Activated T-cell treated with anti-CD3 and anti-CD28 coated beads, Interleukin-2, amount 50 U/mL, for 48 hours (primary cell): ENCODE results near the gene CLDN22.
A peak's percentile ranks its signal among the peaks of the same experiment; 100 is the strongest.

ENCODE experiments used
- DNase-seq, 2 experiments: peaks; one replicate each; pipeline ENCODE4 v3.0.0-alpha.2; 2020

The CLDN22 gene

DNA sequence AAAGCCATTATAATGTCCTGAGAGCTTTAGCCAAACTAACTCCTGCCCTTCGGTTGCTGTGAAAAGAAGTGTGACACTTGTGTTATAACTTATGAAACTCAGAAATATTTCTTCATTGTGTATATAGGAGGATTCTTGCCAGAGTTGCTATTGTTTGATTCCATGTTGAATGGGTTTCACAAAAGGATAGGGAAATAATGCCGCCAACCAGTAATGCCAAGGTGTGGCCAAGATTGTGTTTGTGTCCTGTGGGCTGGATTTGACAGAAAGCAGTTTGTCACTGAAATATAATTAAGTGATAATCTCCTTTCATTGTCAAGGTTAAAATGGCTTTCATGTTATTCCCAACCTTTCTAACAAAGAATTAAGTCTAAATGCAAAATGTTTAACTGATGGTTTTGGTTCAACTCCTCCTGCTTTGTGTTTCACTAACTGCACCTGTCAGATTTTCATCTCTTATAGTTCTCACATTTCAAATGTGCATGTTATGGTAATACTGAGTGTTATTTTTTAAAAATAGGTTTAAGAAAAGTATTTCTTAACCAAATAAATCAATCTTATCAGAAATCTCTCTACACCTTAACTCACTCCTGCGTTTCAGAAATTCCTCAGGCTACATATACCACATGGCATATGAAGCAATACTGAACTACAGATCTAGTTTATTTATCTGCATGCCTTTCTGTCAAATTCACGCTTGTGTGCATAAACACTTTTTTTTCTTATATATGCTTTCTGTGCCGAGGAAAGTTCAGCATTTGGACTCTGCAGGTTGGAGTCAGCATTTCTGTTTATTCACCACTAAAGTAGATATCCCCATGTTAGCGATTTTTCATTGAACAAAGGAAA lies at the start of gene CLDN22:
TSS of gene CLDN22 (minus strand) at position 66 of the 849 bp plus-strand sequence. CDS start at position 8, 58 bp downstream.
- no peak for DNase-seq

DNA sequence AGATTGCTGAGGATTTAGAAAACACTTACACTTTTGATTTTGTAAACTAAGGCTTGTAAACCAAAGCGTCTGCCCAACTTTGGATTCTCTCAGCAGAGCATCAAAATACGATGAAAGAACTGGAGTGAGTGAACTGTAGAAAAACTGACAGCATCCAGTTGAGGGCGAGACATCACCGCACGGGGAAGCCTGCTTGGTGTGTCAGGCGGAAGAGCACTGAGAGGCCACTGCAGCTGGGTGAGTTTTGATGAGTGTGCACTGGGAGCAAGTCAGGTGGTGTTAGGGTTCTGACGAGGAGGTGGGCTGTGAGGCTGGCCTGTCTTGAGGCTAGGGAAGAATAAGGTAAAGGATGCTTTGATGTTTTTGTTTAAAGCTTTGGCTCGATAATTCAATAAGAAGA lies 49.0 kb upstream of the CLDN22 start:
- DNase-seq = no peak

DNA sequence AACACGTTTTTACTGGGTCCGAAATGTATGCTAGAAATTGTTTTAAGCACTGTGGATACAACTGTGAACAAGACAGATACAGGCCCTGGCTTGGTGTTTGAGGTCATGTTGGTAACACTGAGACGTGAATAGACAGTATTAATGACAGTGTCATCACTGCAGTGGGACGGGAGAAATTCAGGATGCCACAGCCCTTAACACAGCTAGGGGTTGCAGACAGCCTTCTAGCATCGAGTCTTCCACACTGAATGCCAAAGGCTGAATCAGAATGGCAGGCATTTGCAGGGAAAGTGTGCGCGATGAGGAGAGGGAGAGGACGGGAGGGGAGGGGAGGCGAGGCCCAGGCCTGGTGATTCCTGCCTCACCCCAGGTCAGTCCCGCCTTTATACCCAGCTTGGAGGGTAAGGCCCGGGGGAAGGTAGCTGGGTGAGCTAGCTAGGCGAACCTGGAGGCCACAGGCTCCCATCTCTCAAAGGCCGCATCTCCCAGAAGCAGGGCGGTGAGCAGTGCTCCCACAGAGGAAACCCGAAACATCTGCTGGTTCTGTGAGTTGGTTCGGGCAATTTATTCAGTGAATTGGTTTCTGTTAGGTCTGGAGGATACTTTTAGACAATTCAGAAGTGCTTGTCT lies 46.2 kb upstream of the CLDN22 start:
- DNase-seq = no peak

DNA sequence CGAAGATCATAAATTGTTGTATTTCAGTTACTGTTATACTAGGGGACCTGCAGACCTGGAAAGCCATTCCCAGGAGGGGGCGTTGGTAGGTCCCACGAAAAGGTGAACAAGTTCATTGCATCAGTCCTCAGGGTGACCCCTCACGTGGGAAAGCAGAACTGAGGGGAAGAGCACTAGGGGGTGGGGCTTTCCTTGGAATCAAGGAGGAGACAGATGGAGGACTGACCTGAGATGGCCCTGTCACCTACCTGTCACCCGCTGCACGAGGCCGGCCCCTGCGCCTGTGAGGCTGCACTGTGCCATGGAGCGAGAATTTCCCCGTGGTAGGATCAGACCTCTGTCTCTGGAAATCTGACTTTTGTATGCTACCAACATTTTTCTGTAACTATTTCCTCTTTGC lies 43.9 kb upstream of the CLDN22 start:
- no peak for DNase-seq

DNA sequence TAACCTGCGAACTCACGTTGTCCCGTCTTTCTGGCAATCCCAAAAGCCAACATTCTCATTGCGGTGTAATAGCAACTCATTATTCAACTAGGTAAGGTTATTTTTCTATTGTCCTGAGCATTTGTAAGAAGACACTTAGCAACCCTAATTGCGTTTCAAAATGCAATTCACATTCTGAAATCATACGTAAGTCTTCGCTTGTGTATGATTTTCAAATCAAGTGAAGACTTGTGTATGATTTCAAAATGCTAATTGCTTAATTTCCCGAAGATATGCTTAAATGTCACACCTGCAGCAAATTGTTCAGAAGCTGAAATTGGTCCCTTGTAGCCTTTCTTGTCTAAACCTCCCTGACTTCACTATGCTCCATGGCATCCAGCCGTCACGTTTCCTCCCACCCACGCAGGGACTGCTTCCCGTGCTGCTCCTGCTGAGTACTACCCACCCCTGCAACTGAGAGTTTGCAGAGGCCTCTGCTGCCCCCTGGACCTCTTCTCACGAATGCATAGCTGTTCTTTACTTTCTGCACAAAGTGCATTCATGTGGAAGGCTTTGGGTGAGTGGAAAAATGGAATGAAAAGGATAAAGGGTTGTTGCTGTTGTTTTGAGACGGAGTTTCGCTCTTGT lies 43.0 kb upstream of the CLDN22 start:
- DNase-seq = no peak

DNA sequence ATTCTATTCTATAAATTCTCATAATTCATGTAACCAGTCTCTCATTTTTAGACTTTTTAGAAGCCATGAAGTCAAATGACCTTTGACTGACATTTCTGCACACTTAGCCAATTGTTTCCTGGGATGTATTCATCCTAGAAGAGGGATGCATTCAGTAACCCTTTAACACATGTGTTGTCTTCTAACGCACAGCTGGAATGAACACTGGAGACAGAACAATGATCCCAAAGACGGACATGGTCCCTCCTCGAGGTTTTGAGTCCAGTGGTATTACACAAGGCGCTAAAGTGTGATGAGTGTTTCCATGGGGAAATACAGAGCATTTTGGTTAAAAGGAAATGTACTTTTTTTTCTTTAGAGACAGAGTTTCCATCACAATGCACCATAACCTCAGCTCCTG lies 42.0 kb upstream of the CLDN22 start:
- no peak for DNase-seq

DNA sequence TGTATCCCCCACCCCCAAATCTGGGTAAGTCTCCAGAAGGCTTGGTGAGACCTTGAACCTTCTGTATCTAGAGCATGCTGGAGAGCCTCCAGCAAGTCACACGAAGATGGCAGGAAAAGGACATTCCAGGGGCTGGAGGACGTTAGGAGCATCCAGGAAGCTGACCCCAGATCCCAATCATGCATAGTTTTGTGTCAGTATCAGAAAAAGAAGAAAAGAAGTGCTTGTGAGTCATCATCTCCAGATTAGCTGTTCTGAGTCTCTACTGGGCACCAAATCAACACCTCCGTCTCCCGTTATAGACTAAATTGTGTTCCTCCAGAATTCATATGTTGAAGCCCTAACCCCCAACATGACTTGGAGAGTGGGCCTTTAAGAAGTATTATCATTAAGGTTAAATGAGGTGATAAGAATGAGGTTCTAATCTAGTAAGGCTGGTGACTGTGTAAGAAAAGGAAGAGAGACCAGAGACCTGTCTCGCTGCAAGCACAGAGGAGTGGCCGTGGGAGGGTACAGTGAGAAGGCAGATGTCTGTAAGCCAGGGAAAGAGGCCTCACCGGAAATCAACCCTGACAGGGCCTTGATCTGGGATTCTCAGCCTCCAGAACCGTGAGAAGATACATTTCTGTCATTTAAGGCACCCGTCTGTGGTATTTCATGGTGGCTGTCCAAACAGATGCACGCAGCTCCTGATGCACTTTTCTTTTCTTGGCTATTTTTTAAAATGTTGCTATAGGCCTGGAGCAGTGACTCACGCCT lies 40.3 kb upstream of the CLDN22 start:
- no peak for DNase-seq

DNA sequence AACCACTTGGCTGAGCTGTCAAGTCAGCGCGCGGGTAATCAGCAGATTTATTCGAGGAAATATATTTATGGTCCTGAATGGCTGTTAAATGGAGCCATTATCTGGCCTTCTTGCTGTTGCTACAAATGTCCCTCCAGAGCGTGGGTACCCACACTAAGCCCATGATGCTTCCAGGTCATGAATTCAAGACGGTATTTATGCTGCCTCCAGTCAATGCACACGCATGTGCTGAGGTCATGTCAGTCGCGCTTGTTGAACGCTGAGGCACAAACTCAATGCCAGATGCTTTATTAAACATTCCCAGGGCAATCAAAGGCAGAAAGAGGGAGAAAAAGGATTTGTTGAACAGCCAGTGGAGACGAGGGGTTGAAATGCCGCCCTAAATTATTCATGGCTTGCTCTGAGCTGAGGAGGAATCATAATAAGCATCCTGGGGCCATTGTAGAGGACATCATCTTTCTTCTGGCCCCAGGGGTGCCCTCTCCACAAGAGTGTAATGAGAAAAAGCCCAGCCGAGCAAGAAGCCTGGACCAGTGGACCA lies 38.2 kb upstream of the CLDN22 start:
- no peak for DNase-seq

DNA sequence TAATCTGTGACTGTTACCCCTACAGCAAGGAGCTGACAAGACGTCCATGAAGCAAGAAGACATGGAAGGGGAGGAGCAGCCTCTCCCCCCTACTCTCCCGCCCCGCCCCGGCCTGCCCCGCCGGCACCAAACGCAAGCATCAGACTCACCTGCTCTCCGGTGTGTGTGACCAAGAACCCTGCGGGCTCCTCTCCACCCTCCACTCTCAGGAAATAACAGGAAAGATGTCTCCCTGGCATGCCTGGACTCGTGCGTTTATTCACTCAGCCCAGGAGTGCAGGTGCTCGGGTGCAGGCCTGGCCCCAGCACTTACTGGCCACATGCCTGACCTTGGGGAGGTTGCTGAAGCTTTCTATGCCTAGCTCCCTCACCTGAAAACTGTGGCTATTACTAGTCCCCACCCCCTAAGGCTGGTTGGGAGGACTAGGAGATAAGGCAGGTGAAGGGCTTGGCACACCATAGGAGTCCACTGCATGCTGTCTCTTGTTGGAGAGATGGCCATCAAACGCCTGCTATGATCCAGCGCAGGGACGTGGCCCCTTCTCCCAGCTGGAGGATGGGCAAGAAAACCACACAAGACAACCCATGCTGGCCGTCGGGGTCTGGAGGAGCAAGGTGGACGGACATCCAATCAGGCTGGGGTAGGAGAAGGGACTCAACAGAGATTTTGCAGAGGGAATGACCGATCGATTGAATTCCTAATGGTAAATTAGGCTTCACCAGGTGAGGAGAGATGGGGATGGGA lies 37.0 kb upstream of the CLDN22 start:
- no peak for DNase-seq

DNA sequence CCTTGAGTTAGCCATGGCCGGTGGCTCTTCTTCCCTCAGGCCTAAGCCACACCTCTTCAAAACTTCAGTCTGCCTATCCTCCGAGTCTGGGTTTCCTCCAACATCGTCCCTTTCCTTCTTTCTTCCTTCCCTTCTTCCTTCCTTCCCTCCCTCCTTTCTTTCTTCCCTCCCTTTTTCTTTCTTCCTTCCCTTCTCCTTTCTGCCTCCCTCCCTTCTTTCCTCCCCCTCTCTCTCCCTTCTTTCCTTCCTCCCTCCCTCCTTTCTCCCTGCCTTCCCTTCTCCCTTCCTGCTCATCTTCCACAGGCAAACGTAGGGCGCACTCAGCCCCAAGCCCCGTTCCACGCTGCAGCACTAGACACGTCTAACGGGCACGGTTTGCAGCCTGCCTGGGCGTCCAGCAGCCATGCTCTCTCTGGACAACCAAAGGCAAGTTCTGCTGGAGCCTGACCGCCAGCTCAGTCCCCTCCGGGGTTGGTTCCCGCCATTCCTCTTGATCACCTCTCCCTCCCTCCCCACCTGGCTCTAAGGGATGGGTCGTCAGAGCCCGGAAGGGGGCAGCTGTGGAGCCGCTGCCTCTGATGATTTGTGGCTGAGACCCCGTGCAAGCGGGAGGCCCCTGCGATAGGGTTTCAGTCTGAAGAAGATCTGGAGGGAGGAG lies 36.2 kb upstream of the CLDN22 start:
- DNase-seq = no peak

DNA sequence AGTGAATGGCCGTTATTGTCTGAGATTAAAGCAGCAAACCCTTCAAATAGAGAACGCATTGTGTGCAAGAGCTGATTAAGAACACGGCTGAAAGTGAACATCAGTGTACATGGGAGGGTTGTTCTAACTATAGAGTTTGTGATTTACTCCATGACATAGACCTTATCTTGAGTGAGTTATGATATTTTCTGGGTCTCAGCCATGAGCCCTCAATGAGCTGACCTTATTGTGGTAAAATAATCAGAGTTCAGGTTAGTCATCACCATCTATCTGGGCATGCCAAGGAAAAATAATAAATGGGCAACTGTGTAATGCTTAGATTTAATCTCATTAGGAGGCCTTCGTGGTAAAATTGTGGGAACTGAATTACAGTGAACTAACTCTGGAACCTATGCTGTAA lies 35.3 kb upstream of the CLDN22 start:
- DNase-seq = no peak

DNA sequence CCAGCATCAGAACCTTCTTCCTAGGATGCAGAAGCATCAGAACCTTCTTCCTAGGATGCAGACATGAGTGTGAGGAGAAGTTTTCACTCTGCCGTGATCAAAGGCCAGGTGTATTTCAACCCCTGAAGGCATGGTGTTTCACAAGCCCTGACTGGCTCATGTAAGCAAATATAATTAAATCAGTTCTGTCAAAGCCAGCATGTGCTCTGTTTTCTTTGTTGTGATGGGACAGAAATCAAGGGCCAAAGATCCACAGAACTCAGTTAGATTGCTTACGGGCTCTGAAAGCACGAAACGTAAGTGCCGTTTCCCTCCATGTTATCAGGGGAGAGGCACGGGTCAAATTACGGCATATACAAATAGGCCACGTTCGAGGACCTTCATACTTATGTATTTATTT lies 34.1 kb upstream of the CLDN22 start:
- no peak for DNase-seq

DNA sequence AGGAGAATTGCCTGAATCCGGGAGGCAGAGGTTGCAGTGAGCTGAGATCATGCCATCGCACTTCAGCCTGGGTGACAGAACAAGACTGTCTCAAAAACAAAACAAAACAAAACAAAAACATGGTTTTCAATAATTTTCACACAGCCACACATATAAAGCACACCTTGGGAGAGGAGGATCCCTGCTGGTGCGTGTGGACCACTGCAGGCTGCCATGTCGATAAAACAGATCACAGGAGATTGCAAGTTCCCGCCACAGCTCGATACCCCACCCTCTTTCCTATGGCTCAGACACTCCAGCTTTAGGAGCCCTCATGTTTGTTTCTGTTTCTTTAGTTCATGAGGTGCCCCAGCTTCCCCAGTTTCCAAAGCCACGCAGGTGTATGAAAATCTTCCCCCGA lies 33.5 kb upstream of the CLDN22 start:
- no peak for DNase-seq

DNA sequence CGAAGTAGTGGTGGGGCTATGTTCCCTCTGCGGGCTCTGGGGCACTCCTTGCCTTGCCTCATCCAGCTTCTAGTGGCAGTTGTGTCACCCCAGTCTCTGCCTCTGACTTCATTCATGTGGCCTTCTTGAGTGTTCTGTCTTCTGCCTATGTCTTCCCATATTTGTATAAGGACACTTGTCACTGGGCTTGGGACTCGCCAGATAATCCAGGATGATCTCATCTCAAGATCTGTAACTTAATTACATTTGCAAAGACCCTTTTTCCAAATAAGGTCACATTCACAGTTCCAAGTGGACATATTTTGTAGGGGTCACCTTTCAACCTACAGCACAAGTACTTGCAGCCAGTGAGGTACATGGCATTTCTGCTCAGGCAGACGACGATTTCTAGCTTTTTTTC lies 32.5 kb upstream of the CLDN22 start:
- no peak for DNase-seq

DNA sequence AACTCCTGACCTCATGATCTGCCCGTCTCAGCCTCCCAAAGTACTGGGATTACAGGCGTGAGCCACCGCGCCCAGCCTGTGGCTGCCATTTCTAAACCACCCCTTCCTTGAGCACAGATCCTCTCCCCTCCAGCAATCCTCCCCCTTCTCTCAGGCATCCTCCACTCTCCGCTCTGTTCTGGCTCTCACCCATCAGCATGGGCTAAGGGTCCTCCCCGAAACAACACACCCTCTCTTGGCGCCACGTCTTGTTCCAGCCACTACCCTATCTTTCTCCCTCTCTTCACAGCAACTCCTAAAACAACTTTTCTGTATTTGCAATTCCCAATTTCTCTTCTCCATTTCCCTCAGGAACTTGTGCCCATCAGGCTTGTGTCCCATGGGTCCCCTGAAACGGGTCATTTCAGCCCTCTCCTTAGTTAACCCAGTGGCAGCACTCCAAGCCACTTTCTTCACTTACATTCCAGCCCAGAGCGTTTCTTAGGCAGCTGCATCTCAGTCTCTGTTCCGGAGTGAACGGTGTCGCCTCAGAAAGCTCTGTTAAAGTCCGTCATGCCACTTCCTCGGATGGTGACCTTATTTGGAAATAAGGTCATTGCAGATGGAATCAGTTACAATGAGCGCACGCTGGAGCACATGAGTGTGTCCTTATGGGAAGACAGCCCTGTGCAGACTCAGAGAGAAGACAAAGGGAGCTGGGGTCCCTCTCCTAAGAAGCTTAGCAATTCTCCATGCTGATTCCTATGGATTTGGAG lies 30.4 kb upstream of the CLDN22 start:
- no peak for DNase-seq

DNA sequence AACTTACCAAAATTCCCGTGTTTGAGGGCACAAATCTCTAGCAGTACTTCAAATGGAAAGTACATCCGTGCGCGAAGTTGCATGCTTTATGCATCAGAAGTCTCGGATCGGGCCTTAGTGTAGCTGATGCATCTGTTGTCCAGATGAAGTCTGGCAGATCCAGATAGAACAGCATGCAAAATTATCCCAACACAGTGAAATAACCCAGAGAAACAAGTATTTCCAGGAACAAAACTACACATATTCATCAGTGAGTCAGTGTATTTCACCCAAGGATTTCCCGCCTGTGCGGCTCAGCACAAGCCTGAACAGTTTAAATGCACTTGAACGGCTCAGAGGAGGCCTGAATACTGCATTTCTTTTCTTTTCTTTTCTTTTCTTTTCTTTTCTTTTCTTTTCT lies 29.6 kb upstream of the CLDN22 start:
- peak in 1 of 2 experiments; percentile 26 for DNase-seq

DNA sequence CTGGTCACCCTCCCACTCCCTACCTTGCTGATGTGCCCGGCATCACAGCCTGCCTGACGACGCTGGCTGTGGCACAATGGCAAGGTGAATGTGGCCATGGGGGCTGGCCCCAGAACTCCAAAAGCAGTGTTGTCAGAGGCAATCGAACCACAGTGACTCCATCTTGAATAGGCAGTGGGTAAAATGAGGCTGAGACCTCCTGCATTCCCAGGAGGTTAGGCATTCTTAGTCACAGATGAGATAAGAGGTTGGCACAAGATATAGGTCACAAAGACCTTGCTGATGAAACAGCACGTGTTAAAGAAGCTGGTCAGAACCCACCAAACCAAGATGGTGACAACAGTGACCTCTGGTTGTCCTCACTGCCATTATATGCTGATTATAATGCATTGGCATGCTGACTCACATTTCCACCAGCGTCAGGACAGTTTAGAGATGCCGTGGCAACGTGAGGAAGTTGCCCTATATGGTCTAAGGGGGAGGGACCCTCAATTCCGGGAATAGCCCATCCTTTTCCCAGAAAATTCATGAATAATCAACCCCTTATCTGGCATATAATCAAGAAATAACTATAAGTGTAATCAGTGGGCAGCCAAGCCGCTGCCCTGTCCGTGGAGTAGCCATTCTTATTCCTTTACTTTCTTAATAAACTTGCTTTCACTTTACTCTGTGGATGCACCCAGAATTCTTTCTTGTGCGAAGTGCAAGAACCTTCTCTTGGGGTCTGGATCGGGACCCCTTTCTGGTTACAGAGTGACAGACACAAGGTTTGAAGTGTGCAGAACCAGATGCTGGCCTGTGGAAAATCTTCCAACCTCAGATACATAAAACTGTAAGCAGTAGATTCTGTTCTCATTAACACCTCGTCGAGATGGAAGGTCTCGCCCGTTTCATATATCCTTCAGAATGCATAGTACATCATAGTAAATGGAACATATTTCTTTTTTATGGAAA lies 28.9 kb upstream of the CLDN22 start:
- peak; percentile 51 to 61 for DNase-seq

DNA sequence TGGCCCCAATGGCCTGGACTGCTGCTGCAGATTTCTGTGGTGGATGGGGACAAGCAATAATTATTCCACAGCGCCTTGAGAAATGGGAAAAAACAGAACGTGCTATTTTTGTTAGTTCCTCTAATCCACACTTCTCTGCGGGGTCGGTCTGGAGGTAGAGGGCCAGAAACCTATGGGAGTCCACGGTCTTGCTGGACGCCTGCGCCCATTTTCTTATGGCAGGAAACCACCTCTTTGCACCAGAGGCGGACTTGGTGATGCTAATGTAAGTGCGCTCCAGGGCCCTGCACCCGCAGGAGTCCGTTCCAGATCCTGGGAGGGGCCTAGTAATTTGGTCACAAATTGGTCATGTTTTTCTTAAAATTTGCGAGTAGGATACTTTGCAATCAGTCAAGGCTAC lies 28.1 kb upstream of the CLDN22 start:
- no peak for DNase-seq

DNA sequence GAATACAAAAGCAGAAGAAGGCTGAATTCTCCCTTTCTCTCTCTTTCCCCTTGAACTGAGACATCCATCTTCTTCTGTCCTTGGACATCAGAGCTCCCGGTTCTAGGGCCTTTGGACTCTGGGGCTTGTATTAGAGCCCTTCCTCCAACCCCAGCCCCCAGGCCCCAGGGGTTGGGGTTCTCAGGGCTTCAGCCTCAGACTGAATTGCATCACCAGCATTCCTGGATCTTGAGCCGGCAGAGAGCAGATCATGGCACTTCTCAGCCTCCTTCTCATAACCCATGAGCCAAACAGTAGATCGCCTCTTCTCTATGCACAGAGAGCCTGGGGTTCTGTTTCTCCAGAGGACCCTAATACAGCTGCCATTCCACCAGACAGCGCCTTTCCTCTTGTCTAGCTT lies 27.5 kb upstream of the CLDN22 start:
- no peak for DNase-seq

DNA sequence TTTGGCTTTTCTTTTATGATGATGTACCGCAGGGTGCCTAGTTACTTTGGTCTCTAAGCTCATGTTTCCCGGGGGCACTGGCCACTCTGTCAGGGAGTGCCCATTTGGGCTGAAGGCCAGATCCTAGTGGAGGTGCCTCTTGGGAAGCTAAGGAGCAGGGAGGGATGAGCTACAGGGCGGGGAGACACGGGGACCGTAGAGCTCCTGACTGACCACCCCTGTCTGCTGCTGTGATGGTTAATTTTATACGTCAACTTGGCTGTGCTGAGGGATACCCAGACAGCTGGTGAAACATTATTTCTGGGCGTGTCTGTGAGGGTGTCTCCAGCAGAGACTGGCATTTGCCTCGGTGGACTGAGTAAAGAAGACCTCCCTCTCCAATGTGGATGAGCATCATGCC lies 27.1 kb upstream of the CLDN22 start:
- DNase-seq = no peak
